Subcutaneous adipose tissue (tissue), 4 donors: ENCODE data around the gene UMPS. TPM values are rescaled to one million over a fixed set of nuclear protein-coding genes. Genes with fewer than 3 reads are reported as not detected.

Source experiments
- CTCF ChIP-seq: fragments of 450-650 bp; IDR thresholded peaks from one replicate; pipeline ENCODE4 v1.5.1; 2016; ENCODE audit warnings: low read depth, mild to moderate bottlenecking, control low read depth, antibody characterized with exemption, moderate library complexity
- total RNA-seq, 4 donors: library from RNA; depleted of rRNA; stranded (reverse); fragments of >200 nt; gene quantifications; one replicate each; pipeline ENCODE4 v1.1.0, GENCODE V29; 2016

The UMPS gene
- total RNA-seq, 4 donors from 2014 or later = 17.0 to 244 (median 20.7) TPM

- no peak for TF ChIP-seq CTCF
These were observed 47.7 kb downstream of the UMPS start for GRCh38 chr3:124777762-124778470.

- TF ChIP-seq CTCF = no peak
These were observed 48.9 kb downstream of the UMPS start for GRCh38 chr3:124779116-124779515.

- no peak for TF ChIP-seq CTCF
These were observed 49.5 kb downstream of the UMPS start for GRCh38 chr3:124779751-124780191.

- no peak for TF ChIP-seq CTCF
These were observed 50.1 kb downstream of the UMPS start for GRCh38 chr3:124780356-124780755.

GRCh38 chr3:124780761-124781475, 50.7 kb downstream of the UMPS start:
- no peak for TF ChIP-seq CTCF

GRCh38 chr3:124781476-124782376, 51.5 kb downstream of the UMPS start:
- TF ChIP-seq CTCF = no peak

- TF ChIP-seq CTCF = no peak
These were observed 53.4 kb downstream of the UMPS start for GRCh38 chr3:124783696-124784095.
